ENCODE results near the gene ARAP2. TPM values are rescaled to one million over a fixed set of nuclear protein-coding genes. Genes with fewer than 3 reads are reported as not detected.
A peak's percentile ranks its signal among the peaks of the same experiment; 100 is the strongest.

ARAP2 gene
- total RNA-seq, 1 experiment from 2014 or later, result 25.8 TPM

DNA sequence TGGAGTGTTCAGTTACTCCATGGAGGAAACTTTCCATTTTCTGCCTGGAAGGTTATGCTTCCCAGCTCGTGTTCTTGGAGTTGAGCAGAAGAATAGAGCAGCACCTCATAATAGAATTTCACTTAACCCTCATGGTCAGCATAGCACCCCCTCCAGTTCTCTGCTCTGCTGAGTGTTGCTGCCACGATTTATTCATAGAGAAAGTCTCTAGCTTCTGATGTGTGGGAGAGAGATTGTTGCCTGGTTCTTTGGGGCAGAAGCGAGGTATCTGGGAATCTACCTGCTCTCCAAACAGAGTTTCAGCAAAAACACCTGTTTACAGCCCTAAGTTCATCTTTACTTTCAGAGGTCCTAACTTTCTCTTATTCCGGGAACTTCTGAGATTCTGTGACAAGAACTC, 33.2 kb upstream of the ARAP2 start:
- Histone ChIP-seq H3K79me2 (ENCODE audit: low read depth) (no peaks in the 10 kb centered on the region), H3K4me3 (no peak overlapping the region), H3K27me3 (ENCODE audit: insufficient read depth, low read depth) (no peaks in the 10 kb centered on the region), H3K27ac (no peak overlapping the region), H3K36me3 (ENCODE audit: low read depth) (no peaks in the 10 kb centered on the region), H4K20me1 (ENCODE audit: insufficient read depth) (no peaks in the 10 kb centered on the region), H3F3A (ENCODE audit: insufficient read depth, low read depth) (no peaks in the 10 kb centered on the region), H3K4me2 (no peak overlapping the region), H3K4me1 (replicated peaks; ENCODE audit: insufficient read depth) (peaks cover 8% of the 10 kb centered on the region; the same call in 1 of the 2 replicates), H3K9me3 (ENCODE audit: insufficient read depth, low read depth) (no peaks in the 10 kb centered on the region), H2AFZ (no peak overlapping the region), H3K9me2 (ENCODE audit: insufficient read depth) (no peaks in the 10 kb centered on the region)
- no peak for TF ChIP-seq EZH2 (IDR thresholded peaks at IDR 0.05; ENCODE audit: low read depth)
- TF ChIP-seq, protein P1, sequence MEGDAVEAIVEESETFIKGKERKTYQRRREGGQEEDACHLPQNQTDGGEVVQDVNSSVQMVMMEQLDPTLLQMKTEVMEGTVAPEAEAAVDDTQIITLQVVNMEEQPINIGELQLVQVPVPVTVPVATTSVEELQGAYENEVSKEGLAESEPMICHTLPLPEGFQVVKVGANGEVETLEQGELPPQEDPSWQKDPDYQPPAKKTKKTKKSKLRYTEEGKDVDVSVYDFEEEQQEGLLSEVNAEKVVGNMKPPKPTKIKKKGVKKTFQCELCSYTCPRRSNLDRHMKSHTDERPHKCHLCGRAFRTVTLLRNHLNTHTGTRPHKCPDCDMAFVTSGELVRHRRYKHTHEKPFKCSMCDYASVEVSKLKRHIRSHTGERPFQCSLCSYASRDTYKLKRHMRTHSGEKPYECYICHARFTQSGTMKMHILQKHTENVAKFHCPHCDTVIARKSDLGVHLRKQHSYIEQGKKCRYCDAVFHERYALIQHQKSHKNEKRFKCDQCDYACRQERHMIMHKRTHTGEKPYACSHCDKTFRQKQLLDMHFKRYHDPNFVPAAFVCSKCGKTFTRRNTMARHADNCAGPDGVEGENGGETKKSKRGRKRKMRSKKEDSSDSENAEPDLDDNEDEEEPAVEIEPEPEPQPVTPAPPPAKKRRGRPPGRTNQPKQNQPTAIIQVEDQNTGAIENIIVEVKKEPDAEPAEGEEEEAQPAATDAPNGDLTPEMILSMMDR (conservative IDR thresholded peaks at IDR 0.05), result no peak
- BruUV-seq (replicated peaks), result no TSS peak
- CTCF ChIA-PET, result no interaction called here
- DNase-seq, result no peak
- POLR2A ChIA-PET (ENCODE audit: unreplicated experiment), result no interaction called here
- intact Hi-C loops (cut with micrococcal nuclease; ENCODE audit: unreplicated experiment), result no loop called here

GRCh38 chr4:36274158-36274557, 29.8 kb upstream of the ARAP2 start:
- Histone ChIP-seq H3K27me3 (ENCODE audit: insufficient read depth, low read depth) (no peaks in the 10 kb centered on the region), H3K36me3 (ENCODE audit: low read depth) (no peaks in the 10 kb centered on the region), H3K9me2 (ENCODE audit: insufficient read depth) (no peaks in the 10 kb centered on the region), H3F3A (ENCODE audit: insufficient read depth, low read depth) (no peaks in the 10 kb centered on the region), H3K4me2 (no peak overlapping the region), H3K4me1 (replicated peaks; ENCODE audit: insufficient read depth) (peaks cover 8% of the 10 kb centered on the region; the same call in 1 of the 2 replicates), H3K79me2 (ENCODE audit: low read depth) (no peaks in the 10 kb centered on the region), H3K27ac (no peak overlapping the region), H3K4me3 (no peak overlapping the region), H2AFZ (no peak overlapping the region), H3K9me3 (ENCODE audit: insufficient read depth, low read depth) (peaks cover 2% of the 10 kb centered on the region; the same call in 1 of the 2 replicates), H4K20me1 (ENCODE audit: insufficient read depth) (no peaks in the 10 kb centered on the region)
- intact Hi-C loops (cut with micrococcal nuclease; ENCODE audit: unreplicated experiment), result no loop called here
- TF ChIP-seq, protein P1 (conservative IDR thresholded peaks at IDR 0.05), result no peak
- BruUV-seq (replicated peaks), result no TSS peak
- DNase-seq, result no peak
- CTCF ChIA-PET, result no interaction called here
- POLR2A ChIA-PET (ENCODE audit: unreplicated experiment), result interaction anchor here (0.7 kb wide), 1 partner anchor 19 kb away, joined by 10 read pairs; no protein-coding TSS in a partner anchor

DNA sequence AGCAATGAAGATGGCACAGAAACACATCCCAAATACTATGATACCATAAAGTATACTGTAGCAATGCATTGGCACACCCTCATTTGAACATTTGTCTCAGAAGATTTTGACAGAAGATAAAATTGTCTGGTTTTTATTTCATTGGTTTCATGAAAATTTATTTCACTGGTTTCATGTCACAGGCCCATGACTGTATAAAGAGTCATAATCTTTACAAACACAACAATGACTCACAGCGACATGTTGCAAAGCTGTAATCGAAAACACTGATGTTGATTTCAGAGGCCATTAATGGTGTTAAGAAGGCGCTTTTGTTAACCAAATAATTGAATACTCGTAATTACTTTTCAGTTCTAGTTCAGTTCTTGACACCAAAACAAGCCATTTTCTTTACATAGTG, 29.0 kb upstream of the ARAP2 start:
- no TSS peak for BruUV-seq (replicated peaks)
- Histone ChIP-seq H3K36me3 (ENCODE audit: low read depth) (no peaks in the 10 kb centered on the region), H3K9me2 (ENCODE audit: insufficient read depth) (no peaks in the 10 kb centered on the region), H2AFZ (0 out of 2 replicates have a peak overlapping the region, but pooled peaks have one; percentile 18), H3K27me3 (ENCODE audit: insufficient read depth, low read depth) (no peaks in the 10 kb centered on the region), H3K9me3 (ENCODE audit: insufficient read depth, low read depth) (peaks cover 2% of the 10 kb centered on the region; the same call in 1 of the 2 replicates), H3F3A (ENCODE audit: insufficient read depth, low read depth) (no peaks in the 10 kb centered on the region), H3K4me3 (no peak overlapping the region), H3K79me2 (ENCODE audit: low read depth) (no peaks in the 10 kb centered on the region), H4K20me1 (ENCODE audit: insufficient read depth) (no peaks in the 10 kb centered on the region), H3K4me2 (no peak overlapping the region), H3K4me1 (replicated peaks; ENCODE audit: insufficient read depth) (peaks cover 8% of the 10 kb centered on the region; the same call in 1 of the 2 replicates), H3K27ac (peak overlapping the region; percentile 47; the same call in 1 of the 2 replicates)
- intact Hi-C loops (cut with micrococcal nuclease; ENCODE audit: unreplicated experiment), result no loop called here
- CTCF ChIA-PET, result no interaction called here
- POLR2A ChIA-PET (ENCODE audit: unreplicated experiment), result no interaction called here
- DNase-seq, result peak in 1 of 2 experiments; percentile 60
- TF ChIP-seq, protein P1 (conservative IDR thresholded peaks at IDR 0.05), result no peak
- no peak for TF ChIP-seq EZH2 (IDR thresholded peaks at IDR 0.05; ENCODE audit: low read depth)

Data from PC-9 (cell line).